NCI-H1092 (cell line): Measurements from ENCODE around the gene COQ2.
A peak's percentile ranks its signal among the peaks of the same experiment; 100 is the strongest.
"Not testable (repeated sequence)": the region's sequence is repeated elsewhere in the genome, so short reads cannot be mapped to it uniquely, and the experiment has no call there.

Experiments
- DNase-seq: peaks from one replicate; lab custom pipeline; 2025; lab: John Stamatoyannopoulos, UW

Gene COQ2, protein sequence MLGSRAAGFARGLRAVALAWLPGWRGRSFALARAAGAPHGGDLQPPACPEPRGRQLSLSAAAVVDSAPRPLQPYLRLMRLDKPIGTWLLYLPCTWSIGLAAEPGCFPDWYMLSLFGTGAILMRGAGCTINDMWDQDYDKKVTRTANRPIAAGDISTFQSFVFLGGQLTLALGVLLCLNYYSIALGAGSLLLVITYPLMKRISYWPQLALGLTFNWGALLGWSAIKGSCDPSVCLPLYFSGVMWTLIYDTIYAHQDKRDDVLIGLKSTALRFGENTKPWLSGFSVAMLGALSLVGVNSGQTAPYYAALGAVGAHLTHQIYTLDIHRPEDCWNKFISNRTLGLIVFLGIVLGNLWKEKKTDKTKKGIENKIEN

DNA sequence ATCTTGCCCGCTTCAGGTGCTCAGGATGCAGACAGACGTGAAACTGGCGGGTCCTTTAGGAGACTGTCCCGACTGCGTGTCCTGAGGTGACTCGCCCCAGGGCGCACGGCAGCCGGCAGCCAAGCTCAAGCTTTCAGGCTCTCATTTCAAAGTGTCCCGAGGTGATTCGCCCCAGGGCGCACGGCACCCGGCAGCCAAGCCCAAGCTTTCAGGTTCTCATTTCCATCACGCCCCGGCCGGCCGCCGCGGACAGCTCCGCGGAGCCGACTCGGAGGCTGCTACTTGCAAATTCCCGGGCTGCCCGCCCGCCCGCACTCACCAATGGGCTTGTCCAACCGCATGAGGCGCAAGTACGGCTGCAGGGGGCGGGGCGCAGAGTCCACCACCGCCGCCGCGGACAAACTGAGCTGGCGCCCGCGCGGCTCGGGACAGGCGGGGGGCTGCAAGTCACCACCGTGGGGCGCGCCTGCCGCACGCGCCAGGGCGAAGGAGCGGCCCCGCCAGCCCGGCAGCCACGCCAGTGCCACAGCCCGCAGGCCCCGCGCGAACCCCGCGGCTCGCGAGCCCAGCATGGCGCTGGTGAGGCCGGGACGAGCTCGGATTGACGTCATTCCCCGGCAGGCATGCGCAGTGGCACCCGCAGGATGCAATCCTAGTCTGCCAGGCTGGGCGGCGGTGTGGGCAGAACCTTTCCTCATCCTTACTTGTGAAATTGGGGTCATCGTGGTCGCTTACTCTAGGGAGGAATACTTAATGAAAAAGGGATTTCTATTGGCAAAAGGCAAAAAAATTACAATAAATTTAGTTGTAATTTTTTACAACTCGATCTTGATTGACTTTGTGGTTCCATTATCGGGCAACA, at the start of gene COQ2:
Gene COQ2, minus strand, starts transcription at position 606 of the 862 bp plus-strand sequence. Its CDS starts 34 bp downstream, at position 572.
- DNase-seq, result peak; percentile 93

DNA sequence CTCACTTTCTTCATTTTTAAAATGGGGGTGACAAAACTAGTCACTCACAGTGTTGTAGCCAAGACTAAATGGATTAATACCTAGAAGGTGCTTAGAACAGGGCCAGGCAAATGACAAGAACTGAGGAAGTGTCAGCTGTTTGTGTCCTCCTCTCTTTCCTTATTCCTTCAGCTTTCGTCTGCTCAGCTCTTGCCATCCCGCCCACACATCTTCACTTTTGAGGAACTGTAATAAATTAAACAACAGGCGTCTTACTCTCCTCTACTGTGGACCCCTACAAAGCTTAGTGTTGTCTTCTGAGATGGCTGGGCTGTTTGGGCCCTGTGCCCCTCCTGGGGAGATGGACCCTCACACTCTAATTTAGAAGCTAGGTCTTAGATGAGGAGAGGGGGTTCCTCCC, 47.4 kb upstream of the COQ2 start:
- DNase-seq, result no peak

DNA sequence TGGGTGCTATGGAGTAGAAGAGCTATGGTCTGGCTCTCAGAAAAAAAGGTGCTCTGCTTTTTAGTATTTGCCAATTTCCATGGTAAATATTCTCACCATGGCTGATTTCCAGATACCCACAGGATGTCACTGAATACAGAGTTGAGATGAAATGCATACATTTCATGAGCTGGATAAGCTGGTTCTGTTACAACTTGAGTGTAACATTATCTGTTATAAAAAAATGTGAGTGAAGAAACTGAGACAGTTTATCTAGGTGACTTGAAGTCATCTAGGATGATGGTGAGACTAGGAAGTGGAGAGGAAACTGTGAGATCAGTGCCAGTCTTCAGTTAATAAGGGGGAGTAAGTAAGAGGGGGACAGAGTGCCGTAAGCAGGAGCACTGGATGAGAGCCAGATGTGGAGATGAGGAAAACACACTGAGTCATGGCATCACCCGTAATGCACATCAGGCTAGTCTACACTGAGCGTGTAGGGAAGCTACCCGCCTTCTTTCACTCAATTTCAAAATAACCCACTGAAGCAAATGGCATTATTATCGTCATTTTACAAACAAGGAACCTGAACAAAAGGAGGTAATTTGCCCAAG, 45.0 kb upstream of the COQ2 start:
- DNase-seq, result no peak

DNA sequence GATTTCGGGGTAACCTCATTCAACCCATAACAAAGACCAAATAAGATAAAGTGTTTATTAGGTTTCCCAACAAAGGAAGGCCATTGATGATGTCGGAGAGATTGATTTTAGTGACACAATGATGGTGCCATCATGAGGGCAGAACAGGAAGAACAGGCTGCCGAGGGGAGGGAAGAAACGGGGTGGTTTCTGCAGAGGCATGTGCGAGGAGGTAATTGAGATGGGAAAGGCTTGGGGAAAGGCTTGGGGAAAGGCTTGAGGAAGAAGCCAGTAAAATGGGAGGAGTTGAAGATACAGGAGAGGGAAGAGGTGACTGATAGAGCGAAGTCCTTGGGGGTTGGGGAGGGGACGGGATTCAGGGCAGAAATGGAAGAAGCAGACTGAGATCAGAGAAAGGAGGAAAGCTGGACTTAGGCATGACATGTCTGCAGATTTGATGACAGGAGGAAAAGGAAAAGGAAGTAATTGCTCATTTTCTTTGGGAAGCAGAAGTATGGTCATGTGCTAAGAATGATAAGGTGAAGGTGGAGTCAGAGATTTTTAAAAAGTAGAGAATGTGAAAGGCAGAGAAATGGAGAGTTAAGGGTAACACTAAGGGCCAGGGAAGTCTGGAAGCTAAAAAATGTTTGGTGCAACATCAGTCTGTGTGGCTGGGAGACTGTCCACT, 44.1 kb upstream of the COQ2 start:
- DNase-seq, result no peak

DNA sequence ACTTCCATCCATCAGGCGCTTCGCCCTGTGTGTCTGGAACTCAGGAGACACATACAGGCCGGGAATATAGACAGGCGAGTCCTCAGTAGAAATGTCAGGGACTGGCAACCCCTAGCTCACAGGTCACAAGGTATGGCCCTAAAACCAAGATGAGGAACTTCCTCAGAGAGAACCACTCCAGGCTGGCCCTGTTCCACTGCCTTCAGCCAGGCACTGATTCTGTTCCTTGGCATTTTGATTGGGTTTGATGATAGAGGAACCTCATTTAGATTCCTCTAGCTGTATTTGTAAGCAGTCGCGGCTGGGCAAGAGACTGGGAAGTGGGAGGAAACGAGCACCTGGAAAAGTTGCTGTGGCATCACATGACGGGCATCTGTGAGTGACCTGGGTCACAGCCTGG, 41.9 kb upstream of the COQ2 start:
- DNase-seq, result no peak

DNA sequence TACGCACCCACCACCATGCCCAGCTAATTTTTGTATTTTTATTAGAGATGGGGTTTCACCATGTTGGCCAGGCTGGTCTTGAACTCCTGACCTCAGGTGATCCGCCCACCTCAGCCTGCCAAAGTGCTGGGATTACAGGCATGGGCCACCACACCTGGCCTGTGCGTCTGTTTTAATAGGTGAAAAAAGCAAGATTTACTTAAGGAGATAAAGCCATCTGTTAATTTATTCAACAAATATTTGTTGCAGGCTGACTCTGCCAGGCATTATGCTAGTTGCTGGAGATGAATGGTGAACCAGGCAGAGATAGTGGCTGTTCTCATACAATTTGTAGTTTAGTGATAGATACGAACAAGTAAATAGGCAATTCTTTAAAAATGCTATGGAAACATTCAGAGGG, 40.7 kb upstream of the COQ2 start:
- not testable (repeated sequence) for DNase-seq

DNA sequence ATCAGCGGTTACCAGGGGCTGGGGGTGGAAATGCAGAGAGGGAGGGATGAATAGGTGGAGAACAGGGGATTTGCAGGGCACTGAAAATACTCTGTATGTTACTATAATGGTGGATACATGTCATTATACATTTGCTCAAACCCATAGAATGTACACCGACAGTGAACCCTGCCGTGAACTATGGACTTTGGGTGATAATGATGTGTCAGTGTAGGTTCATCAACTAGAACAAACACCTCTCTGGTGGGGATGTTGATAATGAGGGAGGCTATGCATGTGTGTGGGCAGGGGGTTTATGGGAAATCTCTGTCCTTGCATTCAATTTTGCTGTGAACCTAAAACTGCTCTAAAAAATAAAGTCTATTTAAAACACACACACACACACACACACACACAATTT, 38.5 kb upstream of the COQ2 start:
- no peak for DNase-seq

DNA sequence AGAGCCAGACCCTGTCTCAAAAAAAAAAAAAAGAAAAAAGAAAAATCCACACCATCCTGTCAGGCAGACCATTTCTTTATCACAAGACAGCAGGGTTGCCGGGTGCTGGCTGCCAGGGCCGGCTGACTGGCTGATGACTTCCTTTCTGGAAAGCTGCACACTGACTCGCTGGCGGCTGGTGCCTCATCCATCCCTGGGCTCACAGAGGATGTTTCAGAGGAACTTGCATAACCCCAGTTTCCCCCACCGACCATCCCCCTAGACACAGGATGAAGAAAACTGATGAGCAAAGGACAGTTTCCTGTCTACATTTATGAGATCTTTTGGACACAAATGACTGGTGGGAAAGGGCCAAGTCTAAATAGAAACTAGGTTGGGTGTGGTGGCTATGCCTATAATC, 36.0 kb upstream of the COQ2 start:
- no peak for DNase-seq

DNA sequence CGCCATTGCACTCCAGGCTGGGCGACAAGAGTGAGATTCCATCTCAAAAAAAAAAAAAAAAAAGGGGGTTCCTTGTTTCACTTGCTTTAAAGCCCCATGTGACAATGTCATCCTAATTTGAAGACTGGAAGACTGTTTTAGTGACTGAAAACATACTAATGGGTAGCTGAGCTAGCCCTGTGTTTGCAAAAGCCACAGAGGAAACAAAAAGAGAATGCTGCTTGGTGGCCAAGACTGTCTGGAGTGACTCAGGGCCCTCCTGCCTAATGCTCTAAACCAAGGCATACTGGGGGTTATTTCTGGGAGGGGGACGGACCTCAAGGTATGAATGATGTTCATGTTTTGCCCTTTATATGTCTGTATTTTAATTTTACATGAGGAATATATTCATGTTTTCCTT, 34.1 kb upstream of the COQ2 start:
- no peak for DNase-seq

DNA sequence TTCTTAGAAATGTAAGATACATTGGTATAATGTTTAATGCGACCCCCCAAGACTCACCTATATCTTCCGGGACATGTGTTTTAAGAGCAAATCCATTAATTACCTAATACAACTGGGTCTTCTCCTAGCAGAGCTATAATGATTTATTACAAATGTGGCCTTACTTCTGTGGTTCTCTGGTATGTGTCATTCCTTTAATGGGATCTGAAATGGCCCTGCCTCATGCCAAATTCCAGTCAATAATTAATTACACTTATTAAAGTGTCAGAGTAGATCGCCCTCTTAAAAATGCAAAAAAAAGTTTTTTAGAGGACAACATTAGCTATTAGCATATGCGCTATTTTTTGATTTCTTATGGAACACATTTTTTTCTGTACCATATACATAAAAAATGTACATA, 33.1 kb upstream of the COQ2 start:
- no peak for DNase-seq

DNA sequence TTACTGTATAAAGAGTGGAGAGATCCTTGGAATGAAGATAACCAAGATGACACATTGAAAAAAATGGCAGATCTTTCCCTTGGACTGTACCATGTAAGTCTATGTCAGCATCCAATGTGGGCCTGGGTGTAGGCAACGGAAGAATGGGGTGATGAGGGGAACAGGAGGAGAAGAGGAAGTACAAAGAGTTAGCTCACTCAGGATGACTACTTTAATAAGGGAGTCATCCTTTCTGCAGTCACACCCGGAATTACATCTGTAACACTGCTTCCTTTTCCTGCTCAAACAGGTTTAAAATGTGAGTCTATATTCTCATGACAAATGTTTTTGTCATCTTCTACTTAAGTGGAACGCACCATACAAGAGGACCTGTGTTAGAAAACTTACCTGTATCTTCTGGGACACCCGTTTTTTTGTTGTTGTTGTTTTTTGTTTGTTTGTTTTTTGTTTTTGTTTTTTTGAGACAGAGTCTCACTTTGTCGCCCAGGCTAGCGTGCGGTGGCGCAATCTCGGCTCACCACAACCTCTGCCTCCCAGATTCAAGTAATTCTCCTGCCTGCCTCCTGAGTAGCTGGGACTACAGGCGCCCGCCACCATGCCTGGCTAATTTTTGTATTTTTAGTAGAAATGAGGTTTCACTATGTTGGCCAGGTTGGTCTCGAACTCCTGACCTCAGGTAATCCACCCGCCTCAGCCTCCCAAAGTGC, 32.0 kb upstream of the COQ2 start:
- DNase-seq, result no peak

DNA sequence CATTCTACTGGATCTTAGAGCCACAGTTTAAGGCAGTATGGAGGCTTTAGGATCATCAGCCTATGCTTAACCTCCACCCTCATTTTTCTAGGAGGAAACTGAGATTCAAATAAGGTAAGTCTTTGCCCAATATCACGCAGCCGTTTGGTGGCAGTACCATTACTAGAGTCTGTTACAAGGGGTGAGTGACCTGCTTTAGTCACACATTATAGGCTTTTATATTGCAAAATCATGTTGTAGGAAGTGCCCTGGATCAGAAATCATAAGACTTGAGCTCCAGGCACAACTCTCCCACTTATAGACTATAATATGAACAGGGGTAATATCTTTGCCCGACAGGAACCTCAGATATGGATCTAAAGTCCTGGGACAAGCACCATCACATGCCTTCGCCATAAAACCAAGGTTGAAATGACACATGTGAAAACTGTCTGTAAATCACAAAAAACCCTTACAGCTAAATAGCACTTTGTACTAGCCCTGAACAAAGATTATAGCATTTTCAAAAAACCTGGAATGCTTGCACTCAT, 30.8 kb upstream of the COQ2 start:
- no peak for DNase-seq

DNA sequence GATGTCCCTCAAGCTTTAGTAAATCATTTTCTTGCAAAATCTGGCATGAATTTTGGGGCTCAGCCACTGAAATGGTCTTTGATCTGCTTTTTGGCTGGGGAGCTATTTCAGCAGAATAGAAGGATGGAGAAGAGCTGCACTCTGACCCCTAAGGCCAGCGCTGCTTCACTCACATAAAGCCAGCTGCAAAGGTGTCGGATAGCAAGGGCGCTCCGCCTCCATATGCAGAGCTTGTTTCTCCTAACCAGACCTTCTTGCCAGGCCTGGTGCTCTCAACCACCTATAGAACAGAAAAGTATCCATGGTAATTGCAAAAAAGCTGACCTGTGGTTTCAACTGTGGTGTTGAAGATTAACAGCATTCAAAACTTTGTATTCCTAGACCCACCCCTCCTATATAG, 24.1 kb upstream of the COQ2 start:
- no peak for DNase-seq

DNA sequence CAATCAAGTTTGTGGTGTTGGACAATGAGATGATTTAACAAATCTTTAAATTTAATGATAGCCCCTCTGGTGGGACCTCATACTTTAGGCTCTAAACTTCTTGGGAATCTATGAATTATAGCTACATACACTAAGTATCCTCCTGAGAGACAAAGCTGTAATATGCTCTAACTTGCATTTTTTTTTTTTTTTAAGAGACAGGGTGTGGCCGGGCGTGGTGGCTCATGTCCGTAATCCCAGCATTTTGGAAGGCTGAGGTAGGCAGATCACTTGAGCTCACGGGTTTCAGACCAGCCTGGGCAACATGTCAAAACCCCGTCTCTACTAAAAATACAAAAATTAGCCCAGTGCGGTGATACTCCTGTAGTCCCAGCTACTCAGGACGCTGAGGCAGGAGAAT, 23.3 kb upstream of the COQ2 start:
- no peak for DNase-seq

DNA sequence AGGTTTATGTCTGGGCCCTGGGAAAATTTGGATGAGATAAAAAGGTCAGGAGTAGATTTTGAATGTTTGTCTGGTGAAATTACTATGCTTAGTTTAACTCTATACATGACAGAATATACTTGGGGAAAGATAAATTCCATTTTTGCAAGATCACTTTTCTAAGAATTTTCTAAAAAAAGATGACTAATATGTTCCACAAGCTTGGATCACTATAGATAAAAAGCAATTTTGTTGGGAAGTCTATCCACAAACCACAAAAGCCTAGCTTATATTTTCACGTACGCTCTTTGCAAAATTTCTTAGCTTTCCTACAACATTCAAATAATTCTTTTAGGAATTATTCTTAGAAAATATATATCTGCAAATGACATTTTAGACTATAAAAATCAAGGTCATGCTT, 20.6 kb upstream of the COQ2 start:
- DNase-seq, result no peak

DNA sequence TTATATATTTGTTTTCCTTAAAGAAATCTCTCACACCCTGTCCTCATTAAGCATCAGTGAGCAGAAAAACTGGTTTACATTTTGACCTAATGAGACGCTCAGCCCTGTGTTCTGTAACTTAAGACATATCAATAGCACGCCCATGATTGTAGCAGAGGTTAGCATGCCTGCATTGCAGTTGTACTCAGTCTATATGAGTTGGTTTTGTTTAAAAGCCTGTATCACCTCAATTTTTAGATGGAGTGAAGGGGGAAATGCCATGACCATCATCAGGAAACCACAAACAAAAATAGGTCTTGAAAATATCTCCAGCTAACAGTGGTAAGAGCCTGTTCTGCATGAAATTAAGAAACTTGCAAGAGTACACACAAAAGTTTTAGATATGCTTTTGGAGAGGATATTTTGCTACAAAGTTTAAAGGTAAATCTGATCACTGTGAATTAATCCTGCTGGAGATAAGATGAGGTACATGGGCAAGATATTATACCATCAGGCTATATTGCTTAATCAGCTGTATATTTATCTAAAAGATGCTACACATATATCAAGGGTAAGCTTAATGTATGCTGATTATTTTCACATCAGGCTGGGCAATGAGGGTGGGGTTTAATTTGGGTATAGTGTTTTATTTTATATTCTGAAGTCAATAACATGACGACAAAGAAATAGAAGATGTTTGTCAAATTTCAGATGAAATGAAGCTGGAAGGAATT, 13.1 kb upstream of the COQ2 start:
- DNase-seq, result no peak

DNA sequence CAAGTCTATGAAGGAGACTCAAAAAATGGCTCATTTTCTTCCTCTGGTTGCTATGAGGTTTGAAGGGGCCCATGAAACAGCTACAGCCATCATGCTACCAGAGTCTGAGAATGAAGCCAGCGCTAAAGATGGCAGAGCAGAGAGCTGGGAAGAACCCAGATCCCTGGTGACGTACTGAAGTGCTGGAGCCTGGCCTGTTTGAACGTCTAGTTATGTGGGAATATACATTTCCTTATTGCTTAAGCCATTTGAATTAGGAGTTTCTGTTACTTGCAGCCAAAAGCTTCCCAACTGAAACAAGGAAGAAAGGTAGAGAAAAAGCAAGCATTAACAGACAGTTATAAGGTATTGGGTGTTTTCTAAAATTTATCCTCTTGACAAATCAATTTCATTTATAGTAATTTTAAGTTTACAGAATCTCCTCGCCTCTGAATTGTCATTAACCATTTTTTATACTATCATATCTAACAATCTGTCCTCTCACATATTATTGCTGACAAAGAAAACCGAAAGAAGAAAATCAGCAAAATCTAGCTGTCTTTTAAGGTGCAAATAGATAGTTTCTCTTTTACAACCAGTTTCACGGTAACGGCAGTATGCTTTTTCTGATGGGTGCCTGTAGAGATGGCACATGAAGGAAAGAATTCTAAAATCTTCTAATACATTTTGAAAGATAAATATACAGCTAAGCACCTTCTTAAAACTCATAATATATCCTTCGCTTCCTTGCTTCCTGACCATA, 8.9 kb upstream of the COQ2 start:
- no peak for DNase-seq

DNA sequence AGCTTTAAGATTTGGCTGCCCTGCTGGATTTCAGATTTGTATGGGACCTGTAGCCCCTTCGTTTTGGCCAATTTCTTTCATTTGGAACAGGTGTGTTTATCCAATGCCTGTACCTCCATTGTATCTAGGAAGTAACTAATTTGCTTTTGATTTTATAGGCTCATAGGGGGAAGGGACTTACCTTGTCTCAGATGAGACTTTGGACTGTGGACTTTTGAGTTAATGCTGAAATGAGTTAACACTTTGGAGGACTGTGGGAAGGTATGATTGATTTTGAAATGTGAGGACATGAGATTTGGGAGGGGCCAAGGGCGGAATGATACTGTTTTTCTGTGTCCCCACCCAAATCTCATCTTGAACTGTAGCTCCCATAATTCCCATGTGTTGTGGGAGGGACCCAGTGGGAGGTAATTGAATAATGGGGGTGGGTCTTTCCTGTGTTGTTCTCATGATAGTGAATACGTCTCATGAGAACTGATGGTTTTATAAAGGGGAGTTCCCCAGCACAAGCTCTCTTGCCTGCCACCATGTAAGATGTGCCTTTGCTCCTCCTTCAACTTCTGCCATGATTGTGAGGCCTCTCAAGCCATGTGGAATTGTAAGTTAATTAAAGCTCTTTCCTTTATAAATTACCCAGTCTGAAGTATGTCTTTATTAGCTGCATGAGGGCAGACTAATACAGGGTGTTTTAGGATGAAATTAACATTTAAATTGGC, 5.6 kb upstream of the COQ2 start:
- DNase-seq, result not testable (repeated sequence)

DNA sequence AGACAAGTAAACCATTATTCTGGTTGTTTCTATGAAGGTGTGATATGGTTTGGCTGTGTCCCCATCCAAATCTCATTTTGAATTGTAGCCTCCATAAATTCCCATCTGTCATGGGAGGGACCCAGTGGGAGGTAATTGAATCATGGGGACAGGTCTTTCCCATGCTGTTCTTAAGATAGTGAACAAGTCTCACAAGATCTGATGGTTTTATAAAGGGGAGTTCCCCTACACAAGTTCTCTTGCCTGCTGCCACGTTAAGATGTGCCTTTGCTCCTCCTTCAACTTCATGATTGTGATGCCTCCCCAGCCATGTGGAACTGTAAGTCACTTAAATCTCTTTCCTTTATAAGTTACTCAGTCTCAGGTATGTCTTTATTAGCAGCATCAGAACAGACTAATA, 3.8 kb upstream of the COQ2 start:
- DNase-seq, result not testable (repeated sequence)

DNA sequence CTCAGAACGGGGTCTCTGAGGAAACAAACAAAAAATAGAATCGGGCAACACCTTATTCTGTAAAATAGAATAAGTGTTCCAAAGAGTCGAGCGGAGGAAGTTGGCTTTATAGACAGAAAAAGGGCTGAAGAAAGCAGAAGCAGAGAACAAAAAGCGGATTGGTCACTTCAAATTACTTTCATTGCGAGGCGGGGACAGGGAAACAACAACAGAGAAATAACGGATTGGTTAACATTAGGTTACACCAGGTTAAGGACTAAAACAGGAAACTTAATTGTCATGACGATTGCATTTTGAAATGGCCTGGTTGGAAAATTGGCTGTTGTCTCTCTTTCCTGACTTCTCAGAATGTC, 433 bp upstream of the COQ2 start:
- DNase-seq, result peak; percentile 4
